Omental fat pad (tissue), 4 donors: ENCODE data around the gene CETN3. TPM values are rescaled to one million over a fixed set of nuclear protein-coding genes. Genes with fewer than 3 reads are reported as not detected.

ENCODE experiments used
- ATAC-seq: fragments of 150-250 bp; one replicate; pipeline ENCODE4 v1.9.1; 2016; ENCODE audit warnings: mild to moderate bottlenecking, moderate library complexity; ENCODE audit not compliant: low FRiP score
- DNase-seq: peaks from one replicate; pipeline ENCODE4 v3.0.0-alpha.2; 2019; ENCODE audit warnings: low spot score
- CTCF ChIP-seq, 3 donors: fragments of 450-650 bp; IDR thresholded peaks; one replicate each; pipeline ENCODE4 v1.5.1; 2016 to 2017; ENCODE audit warnings: antibody characterized with exemption in 3 of 3, mild to moderate bottlenecking in 3 of 3, moderate library complexity in 2 of 3
- total RNA-seq, 4 donors: library from RNA; depleted of rRNA; stranded (reverse); fragments of >200 nt; gene quantifications; one replicate each; pipeline ENCODE4 v1.1.0, GENCODE V29; 2016

The CETN3 gene
- total RNA-seq, 4 donors from 2014 or later, result 5.2 to 9.1 (median 5.7) TPM

GRCh38 chr5:90342576-90342975 lies 67.0 kb downstream of the CETN3 start:
- ATAC-seq (no peak), DNase-seq (no peak)
- TF ChIP-seq CTCF (IDR thresholded peaks at IDR 0.05), result no peak

Other genes starting within 250 kb of the CETN3 start
- gene MBLAC2, start 65.0 kb upstream of the CETN3 start, total RNA-seq, result 1 to 10 TPM; 3.3 to 5.5 (median 4.7) TPM
- 1 to 10 TPM; 1.3 to 5.2 (median 2.8) TPM for gene POLR3G, start 65.1 kb upstream of the CETN3 start, total RNA-seq
- 10 to 100 TPM; 13.9 to 19.9 (median 18.1) TPM for gene LYSMD3, start 119.8 kb upstream of the CETN3 start, total RNA-seq
- gene ADGRV1, start 149.0 kb upstream of the CETN3 start, total RNA-seq, result under 1 TPM in 3 of 4 donors, not detected in 1; 0.25 to 0.60 (median 0.56) TPM